ENCODE measurements around the gene MOB3B.

The MOB3B gene

DNA sequence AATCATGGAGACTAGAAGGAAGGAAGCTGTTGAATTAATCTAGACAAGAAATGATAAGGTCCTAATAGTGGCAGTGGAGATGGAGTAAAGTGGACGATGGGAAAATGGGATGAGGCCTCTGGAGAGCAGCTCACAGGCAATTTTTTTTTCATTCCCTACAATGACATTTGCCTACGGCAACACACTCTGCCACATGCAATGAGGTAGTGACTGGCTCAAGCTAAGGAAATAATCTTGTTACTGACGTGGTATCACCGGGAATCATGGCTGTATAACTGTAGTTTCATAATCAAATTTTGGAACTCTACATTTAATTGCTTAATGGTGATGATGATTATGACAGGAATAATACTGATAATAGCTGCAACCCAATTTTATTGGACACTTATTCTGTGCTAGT is 12.1 kb upstream of the MOB3B start:
- no peak for TF ChIP-seq CTCF (IDR thresholded peaks at IDR 0.05; ENCODE audit: low read depth, low read length)
- H3K4me3 ChIP-seq (ENCODE audit: low read depth, low read length), result no peak overlapping the region

DNA sequence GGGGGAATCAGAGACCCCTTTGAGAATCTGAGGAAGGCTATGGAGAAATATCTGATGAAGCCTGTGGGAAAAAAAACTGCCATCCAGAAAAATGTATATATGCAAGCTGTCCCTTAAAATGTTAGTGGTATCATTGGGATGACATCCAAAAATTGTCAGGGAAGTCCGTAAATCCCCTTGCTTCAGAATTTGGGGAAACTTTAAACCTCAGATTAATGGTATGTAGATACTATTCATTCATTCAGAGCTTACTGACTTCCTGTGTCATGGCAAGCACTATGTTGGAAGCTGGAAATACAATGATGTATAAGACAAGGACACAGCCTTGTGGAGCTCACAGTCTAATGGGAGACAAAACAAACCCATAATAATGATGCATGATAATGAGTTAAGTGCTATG is 10.9 kb upstream of the MOB3B start:
- H3K4me3 ChIP-seq (ENCODE audit: low read depth, low read length), result no peak overlapping the region
- no peak for TF ChIP-seq CTCF (IDR thresholded peaks at IDR 0.05; ENCODE audit: low read depth, low read length)

GRCh38 chr9:27539479-27540441 is 10.1 kb upstream of the MOB3B start:
- peak overlapping the region; percentile 22; the same call in 1 of the 2 replicates for H3K4me3 ChIP-seq (ENCODE audit: low read depth, low read length)
- no peak for TF ChIP-seq CTCF (IDR thresholded peaks at IDR 0.05; ENCODE audit: low read depth, low read length)

DNA sequence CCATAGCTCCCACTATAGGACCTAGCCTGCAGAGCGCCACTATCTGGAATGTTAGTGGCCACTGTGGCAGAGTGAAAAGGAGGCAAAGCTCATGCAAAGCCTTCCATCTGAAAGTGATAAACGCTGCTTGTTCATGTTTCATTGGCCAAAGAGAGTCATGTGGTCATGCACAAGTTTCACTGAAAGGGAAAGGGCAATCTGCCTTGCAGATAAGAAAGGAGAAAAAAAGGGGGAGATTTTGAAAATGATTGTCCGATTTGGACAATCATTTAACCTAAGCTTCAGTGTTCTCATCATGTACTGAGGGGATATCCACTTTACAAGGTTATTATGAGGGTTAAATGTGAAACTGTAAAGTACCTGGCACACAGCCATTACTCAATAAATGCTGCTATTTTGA is 9.0 kb upstream of the MOB3B start:
- no peak for TF ChIP-seq CTCF (IDR thresholded peaks at IDR 0.05; ENCODE audit: low read depth, low read length)
- H3K4me3 ChIP-seq (ENCODE audit: low read depth, low read length), result no peak overlapping the region

DNA sequence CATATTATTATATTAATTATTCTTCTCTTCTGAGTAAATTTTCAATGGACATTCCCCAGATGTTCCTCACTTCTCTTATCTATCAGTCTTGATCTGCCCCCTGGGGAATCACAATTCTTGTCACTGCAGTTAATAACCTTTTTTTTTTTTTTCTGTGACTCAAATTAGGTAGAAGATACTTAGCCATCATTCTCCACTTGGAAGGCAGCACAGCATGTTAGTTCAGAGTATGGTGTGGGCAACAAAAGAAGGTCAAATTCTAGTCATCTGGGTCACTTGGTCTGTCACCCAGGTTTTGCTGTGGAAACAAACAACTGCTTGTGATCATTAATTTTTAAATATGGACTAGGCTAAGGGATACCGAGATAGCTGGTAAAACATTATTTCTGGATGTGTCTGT is 8.1 kb upstream of the MOB3B start:
- no peak for TF ChIP-seq CTCF (IDR thresholded peaks at IDR 0.05; ENCODE audit: low read depth, low read length)
- no peak overlapping the region for H3K4me3 ChIP-seq (ENCODE audit: low read depth, low read length)

DNA sequence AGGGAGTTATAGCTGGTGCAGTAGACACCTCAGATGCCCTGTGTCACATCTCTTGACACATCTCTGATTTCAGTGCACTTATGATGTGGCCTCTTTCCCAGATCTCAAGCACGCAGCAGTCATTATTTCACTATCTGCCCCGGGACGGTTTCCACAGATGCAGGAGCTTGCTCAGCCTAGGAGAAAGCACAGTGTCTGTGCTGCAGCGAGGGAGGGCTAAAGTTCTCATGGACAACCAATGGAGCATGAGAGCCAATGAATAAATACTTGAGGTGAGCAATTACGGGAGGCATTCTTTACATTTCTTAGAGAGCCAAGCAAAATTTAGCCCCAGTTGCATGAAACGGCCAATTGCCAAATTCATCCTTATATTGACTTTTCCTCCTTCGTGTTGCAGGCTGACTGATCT is 7.4 kb upstream of the MOB3B start:
- TF ChIP-seq CTCF (IDR thresholded peaks at IDR 0.05; ENCODE audit: low read depth, low read length), result no peak
- no peak overlapping the region for H3K4me3 ChIP-seq (ENCODE audit: low read depth, low read length)

- H3K4me3 ChIP-seq (ENCODE audit: low read depth, low read length), result no peak overlapping the region
- TF ChIP-seq CTCF (IDR thresholded peaks at IDR 0.05; ENCODE audit: low read depth, low read length), result no peak
Observed at GRCh38 chr9:27536168-27536567, 6.6 kb upstream of the MOB3B start.

Measured in WI38 (cell line).